Endodermal cell (in vitro differentiated cells): ENCODE results near the gene DDX11. TPM values are rescaled to one million over a fixed set of nuclear protein-coding genes. Genes with fewer than 3 reads are reported as not detected.
"Not testable (repeated sequence)": the region's sequence is repeated elsewhere in the genome, so short reads cannot be mapped to it uniquely, and the experiment has no call there.

Experiments used
- DNase-seq: peaks from one replicate; pipeline ENCODE4 v3.0.0-alpha.2; 2017
- H3K27ac ChIP-seq: 2 replicates; pipeline ENCODE4 v1.5.1; 2013; ENCODE audit warnings: mild to moderate bottlenecking, low read depth, low read length, moderate library complexity
- H3K27me3 ChIP-seq: 2 replicates; pipeline ENCODE4 v1.6.1; 2013; ENCODE audit warnings: mild to moderate bottlenecking, low read length, moderate library complexity; ENCODE audit not compliant: insufficient read depth, control insufficient read depth, poor library complexity, severe bottlenecking
- H3K36me3 ChIP-seq: 2 replicates; pipeline ENCODE4 v1.7.0; 2013; ENCODE audit warnings: mild to moderate bottlenecking, low read length, moderate library complexity; ENCODE audit not compliant: control insufficient read depth, insufficient read depth
- H3K4me1 ChIP-seq: one replicate; pipeline ENCODE4 v1.7.0; 2013; ENCODE audit warnings: low read length; ENCODE audit not compliant: control insufficient read depth, insufficient read depth
- H3K4me3 ChIP-seq: 2 replicates; pipeline ENCODE4 v1.5.1; 2013; ENCODE audit warnings: mild to moderate bottlenecking, low read length, moderate library complexity
- H3K9ac ChIP-seq: 2 replicates; pipeline ENCODE4 v1.6.1; 2013; ENCODE audit warnings: mild to moderate bottlenecking, low read length, moderate library complexity; ENCODE audit not compliant: poor library complexity, severe bottlenecking; ENCODE audit errors: extremely low read depth
- H3K9me3 ChIP-seq: 2 replicates; pipeline ENCODE4 v1.6.1; 2013; ENCODE audit warnings: mild to moderate bottlenecking, low read length, moderate library complexity; ENCODE audit not compliant: control insufficient read depth
- H3K27ac Mint-ChIP-seq: 2 replicates; pipeline ENCODE4 v1.8.0; 2020; ENCODE audit warnings: mixed read lengths
- H3K27me3 Mint-ChIP-seq: 2 replicates; pipeline ENCODE4 v1.8.0; 2021; ENCODE audit warnings: mild to moderate bottlenecking, mixed read lengths; ENCODE audit not compliant: insufficient read depth
- H3K36me3 Mint-ChIP-seq: 2 replicates; pipeline ENCODE4 v1.8.0; 2020; ENCODE audit warnings: low read depth, mixed read lengths
- H3K4me1 Mint-ChIP-seq: 2 replicates; pipeline ENCODE4 v1.8.0; 2020; ENCODE audit warnings: mixed read lengths
- H3K4me3 Mint-ChIP-seq: 2 replicates; pipeline ENCODE4 v1.8.0; 2020; ENCODE audit warnings: mild to moderate bottlenecking, moderate library complexity, mixed read lengths
- H3K9me3 Mint-ChIP-seq: 2 replicates; pipeline ENCODE4 v1.8.0; 2020; ENCODE audit warnings: mild to moderate bottlenecking, mixed read lengths
- WGBS, 2 experiments: methylation state at CpG; one replicate each; pipeline versions ENCODE4 v1.1.5 to v1.1.7; 2013; ENCODE audit warnings: missing lambda C conversion rate in 2 of 2, mixed read lengths in 1 of 2; ENCODE audit not compliant: insufficient coverage in 1 of 2, insufficient read length in 1 of 2; 5-methylcytosine and 5-hydroxymethylcytosine counted together
- total RNA-seq, 2 donors: library from RNA; stranded (reverse); fragmentation: NEBNext Ultra II Directional in 1 of 2; extraction: Animal tissue kit (Norgen Biotek cat#: 25700) in 1 of 2; gene quantifications; 2 replicates in 1 of 2; 3 replicates in 1 of 2; pipeline ENCODE4 v1.2.1, GENCODE V29; 2021
- TF ChIP-seq, protein P1 (sequence below): fragments of 200-600 bp; sonication (generic); conservative IDR thresholded peaks from 2 replicates; pipeline ENCODE4 v1.5.0; 2021; ENCODE audit warnings: antibody characterized with exemption, mild to moderate bottlenecking

DDX11 gene
- total RNA-seq, 2 donors from 2014 or later = 136 to 298 TPM

DNA sequence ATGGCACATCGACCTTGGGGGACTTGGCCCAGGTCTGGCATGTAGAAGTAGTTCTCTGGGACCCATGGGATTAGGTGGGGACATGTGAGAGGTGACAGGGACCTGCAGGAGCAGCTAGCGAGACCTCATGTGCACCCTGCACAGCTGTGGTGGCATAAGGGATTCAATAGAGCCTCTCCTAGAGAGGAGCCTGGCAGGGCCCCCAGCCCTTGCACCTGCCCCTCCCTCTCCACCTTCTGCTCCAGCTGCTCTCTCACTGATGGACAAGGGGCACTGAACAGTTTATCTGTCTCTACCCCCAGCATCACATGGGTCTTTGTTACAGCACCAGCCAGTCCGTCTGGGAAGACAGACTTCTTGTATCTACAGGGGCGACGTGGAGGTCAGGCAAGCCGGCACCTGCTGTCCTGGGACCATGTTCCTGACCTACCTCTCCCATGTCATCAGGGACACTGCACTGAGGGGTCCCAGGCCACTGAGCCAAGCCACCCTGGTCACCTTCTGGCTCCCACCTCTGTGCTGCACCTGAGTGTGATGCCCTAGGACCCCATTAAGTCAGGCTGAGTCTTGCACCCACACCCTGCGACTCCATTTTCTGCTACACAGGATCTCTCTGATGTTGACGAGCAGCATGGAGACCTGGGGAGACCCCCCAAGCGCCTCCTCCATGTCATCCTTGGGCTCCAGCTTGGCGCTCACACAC, 32.6 kb downstream of the DDX11 start:
- Histone ChIP-seq H3K4me3 (no peak overlapping the region), H3K9ac (no peak overlapping the region), H3K4me1 (no peaks in the 10 kb centered on the region), H3K36me3 (no peaks in the 10 kb centered on the region), H3K27me3 (no peaks in the 10 kb centered on the region), H3K27ac (no peak overlapping the region), H3K9me3 (no peaks in the 10 kb centered on the region)
- Mint-ChIP-seq H3K27me3 (no peaks in the 10 kb centered on the region), H3K4me3 (no peak overlapping the region), H3K9me3 (no peaks in the 10 kb centered on the region), H3K4me1 (peaks cover 6% of the 10 kb centered on the region), H3K27ac (peak overlapping the region; percentile 37), H3K36me3 (peaks cover 36% of the 10 kb centered on the region)
- TF ChIP-seq, protein P1, sequence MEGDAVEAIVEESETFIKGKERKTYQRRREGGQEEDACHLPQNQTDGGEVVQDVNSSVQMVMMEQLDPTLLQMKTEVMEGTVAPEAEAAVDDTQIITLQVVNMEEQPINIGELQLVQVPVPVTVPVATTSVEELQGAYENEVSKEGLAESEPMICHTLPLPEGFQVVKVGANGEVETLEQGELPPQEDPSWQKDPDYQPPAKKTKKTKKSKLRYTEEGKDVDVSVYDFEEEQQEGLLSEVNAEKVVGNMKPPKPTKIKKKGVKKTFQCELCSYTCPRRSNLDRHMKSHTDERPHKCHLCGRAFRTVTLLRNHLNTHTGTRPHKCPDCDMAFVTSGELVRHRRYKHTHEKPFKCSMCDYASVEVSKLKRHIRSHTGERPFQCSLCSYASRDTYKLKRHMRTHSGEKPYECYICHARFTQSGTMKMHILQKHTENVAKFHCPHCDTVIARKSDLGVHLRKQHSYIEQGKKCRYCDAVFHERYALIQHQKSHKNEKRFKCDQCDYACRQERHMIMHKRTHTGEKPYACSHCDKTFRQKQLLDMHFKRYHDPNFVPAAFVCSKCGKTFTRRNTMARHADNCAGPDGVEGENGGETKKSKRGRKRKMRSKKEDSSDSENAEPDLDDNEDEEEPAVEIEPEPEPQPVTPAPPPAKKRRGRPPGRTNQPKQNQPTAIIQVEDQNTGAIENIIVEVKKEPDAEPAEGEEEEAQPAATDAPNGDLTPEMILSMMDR = no peak
- 95% methylated on average over 8 of the region's 10 CpGs; no CpG with 5 or more reads in 1 of the 2 experiments for WGBS, 2 experiments
- peak; percentile 50 for DNase-seq

DNA sequence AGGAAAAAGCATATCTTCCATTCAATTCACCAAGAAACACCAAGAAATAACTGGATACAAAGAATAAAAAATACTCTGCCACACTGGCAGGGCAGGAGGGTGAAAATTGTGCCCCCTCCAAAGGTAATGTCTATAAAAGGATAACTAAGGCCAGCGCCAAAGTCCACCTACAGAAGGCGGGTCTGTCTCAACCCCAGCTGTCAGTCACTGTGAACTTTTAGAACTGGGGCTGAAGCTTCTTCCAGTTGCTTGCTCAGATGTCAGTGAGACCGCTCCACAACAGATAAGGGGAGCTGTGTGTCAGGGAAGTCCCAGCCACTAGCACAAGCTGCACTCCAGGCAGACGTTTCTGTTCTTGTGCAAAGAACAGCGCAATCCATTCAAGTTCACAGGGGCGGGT, 36.1 kb downstream of the DDX11 start:
- not testable (repeated sequence) for H3K4me1 ChIP-seq, H3K36me3 Mint-ChIP-seq, H3K27me3 Mint-ChIP-seq, H3K36me3 ChIP-seq, H3K27me3 ChIP-seq, H3K27ac ChIP-seq, H3K4me3 Mint-ChIP-seq, H3K9me3 ChIP-seq, H3K27ac Mint-ChIP-seq, H3K4me1 Mint-ChIP-seq, H3K9me3 Mint-ChIP-seq, H3K9ac ChIP-seq, DNase-seq, H3K4me3 ChIP-seq
- 65 to 81% methylated on average over 2 to 6 of the region's 6 CpGs for WGBS, 2 experiments

DNA sequence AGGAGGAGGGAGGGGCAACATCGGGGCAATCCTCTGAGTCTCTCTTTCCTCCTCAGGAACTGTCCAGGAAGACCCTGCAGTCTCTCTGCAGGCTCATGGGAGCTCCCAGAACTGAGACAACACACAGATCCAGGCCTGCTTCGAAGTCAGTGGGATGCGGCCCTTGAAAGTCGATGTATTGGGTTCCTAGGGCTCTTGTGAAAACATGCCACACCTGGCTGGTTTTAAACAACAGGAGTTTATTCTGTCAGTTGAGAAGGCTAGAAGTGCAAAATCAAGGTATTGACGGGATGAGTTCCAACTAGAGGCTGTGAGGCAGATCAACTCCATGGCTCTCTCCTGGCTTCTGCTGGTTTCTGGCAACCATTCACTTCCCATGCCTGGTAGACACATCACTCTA, 36.6 kb downstream of the DDX11 start:
- H3K9ac ChIP-seq, H3K9me3 ChIP-seq, H3K36me3 Mint-ChIP-seq, H3K4me1 Mint-ChIP-seq, H3K36me3 ChIP-seq, H3K4me1 ChIP-seq, H3K27ac Mint-ChIP-seq, H3K4me3 Mint-ChIP-seq, H3K27me3 Mint-ChIP-seq, H3K4me3 ChIP-seq, H3K27ac ChIP-seq, H3K9me3 Mint-ChIP-seq, H3K27me3 ChIP-seq: not testable (repeated sequence)
- DNase-seq = peak; percentile 49
- 73 to 91% methylated on average over 2 to 5 of the region's 5 CpGs for WGBS, 2 experiments

DNA sequence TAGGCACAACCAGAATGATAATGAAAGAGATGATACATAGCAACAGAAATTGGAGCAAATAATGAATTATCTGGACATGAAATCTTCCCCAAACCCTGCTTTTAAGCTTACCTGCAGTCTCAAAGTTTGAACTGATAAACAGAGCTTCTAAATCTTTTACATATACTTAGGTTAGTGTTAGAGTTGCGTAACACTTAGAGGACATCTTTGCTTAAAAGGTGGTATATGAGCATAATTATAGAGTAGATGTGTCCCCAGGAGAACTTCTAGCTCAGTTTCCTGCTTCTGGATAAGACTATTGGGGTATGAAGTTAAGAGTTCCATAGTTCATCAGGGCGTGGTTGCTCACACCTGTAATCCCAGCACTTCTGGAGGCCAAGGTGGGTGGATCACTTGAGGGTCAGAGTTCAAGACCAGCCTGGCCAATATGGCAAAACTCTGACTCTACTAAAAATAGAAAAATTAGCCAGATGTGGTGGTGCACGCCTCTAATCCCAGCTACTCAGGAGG, 41.5 kb downstream of the DDX11 start:
- Mint-ChIP-seq H3K4me1 (peaks cover 11% of the 10 kb centered on the region), H3K27me3 (peaks cover 54% of the 10 kb centered on the region)
- H3K27ac Mint-ChIP-seq, H3K27ac ChIP-seq, H3K36me3 Mint-ChIP-seq, H3K36me3 ChIP-seq, DNase-seq, H3K9ac ChIP-seq, H3K9me3 ChIP-seq, H3K4me3 Mint-ChIP-seq, H3K4me1 ChIP-seq, H3K9me3 Mint-ChIP-seq, H3K4me3 ChIP-seq: not testable (repeated sequence)
- peaks cover 35% of the 10 kb centered on the region for H3K27me3 ChIP-seq
- 90% methylated on average over 2 to 3 of the region's 3 CpGs for WGBS, 2 experiments

DNA sequence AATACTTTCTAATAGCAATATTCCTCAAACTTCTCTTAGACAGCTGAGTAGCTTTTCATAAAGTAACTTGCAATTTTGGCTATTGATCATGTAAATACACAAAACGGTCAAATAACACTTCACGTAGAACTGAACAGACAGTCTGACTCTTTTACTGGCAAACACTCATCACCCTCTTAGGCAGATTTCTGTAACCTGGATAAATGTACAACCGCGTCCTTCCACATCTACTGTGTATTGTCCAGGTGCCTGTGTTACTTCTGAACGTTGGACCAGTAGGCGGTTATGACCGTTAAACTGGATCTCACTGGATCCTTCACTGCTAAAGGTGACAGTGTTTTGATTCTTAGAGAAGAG, 43.2 kb downstream of the DDX11 start:
- not testable (repeated sequence) for H3K36me3 ChIP-seq, H3K4me1 ChIP-seq, DNase-seq, H3K9me3 ChIP-seq, H3K36me3 Mint-ChIP-seq, H3K27ac ChIP-seq, H3K27ac Mint-ChIP-seq, H3K9me3 Mint-ChIP-seq
- Mint-ChIP-seq H3K27me3 (peaks cover 57% of the 10 kb centered on the region), H3K4me1 (peaks cover 17% of the 10 kb centered on the region), H3K4me3 (peak overlapping the region; percentile 62)
- WGBS, 2 experiments = 41 to 48% methylated on average over 7 of the region's 7 CpGs
- Histone ChIP-seq H3K4me3 (peak overlapping the region; percentile 81), H3K9ac (peak overlapping the region; percentile 21), H3K27me3 (peaks cover 40% of the 10 kb centered on the region)
